Tibial artery (tissue), 4 donors: ENCODE results near the gene DCLRE1A.
"Not testable (repeated sequence)": the region's sequence is repeated elsewhere in the genome, so short reads cannot be mapped to it uniquely, and the experiment has no call there.

ENCODE experiments used
- DNase-seq, 2 donors: peaks; one replicate each; pipeline ENCODE4 v3.0.0-alpha.2; 2019
- H3K27ac ChIP-seq, 2 donors: fragments of 200-600 bp; sonication (generic) in 1 of 2; 1 replicate in 1 of 2; 2 replicates in 1 of 2; pipeline ENCODE4 v1.5.1; 2018 to 2019; ENCODE audit warnings: mild to moderate bottlenecking in 1 of 2
- H3K27me3 ChIP-seq, 2 donors: fragments of 200-600 bp; sonication (generic) in 1 of 2; one replicate each; pipeline versions ENCODE4 v1.5.1 to v1.6.0; 2016 to 2019
- H3K36me3 ChIP-seq, 3 donors: fragments of 200-600 bp; sonication (generic) in 2 of 3; one replicate each; pipeline ENCODE4 v1.5.1; 2016 to 2019; ENCODE audit warnings: mild to moderate bottlenecking in 2 of 3
- H3K4me1 ChIP-seq, 4 donors: fragments of 200-600 bp; sonication (generic) in 2 of 4; 1 replicate in 3 of 4; 2 replicates in 1 of 4; pipeline ENCODE4 v1.5.1; 2016 to 2019
- H3K4me3 ChIP-seq, 2 donors: fragments of 200-600 bp; sonication (generic) in 1 of 2; 1 replicate in 1 of 2; 2 replicates in 1 of 2; pipeline ENCODE4 v1.5.1; 2018 to 2019; ENCODE audit warnings: mild to moderate bottlenecking in 2 of 2
- H3K9me3 ChIP-seq, 3 donors: fragments of 200-600 bp; sonication (generic) in 1 of 3; one replicate each; pipeline ENCODE4 v1.5.1; 2016 to 2019
- CTCF ChIP-seq, 2 experiments: fragments of 200-600 bp in 1 of 2; fragments of 450-650 bp in 1 of 2; IDR thresholded peaks; one replicate each; pipeline ENCODE4 v1.5.1; 2017 to 2019; ENCODE audit warnings: antibody characterized with exemption in 2 of 2, mild to moderate bottlenecking in 1 of 2, moderate library complexity in 1 of 2
- intact Hi-C: fragments of 100-400 bp; cut with DNase I; formaldehyde crosslinking; loops from one replicate; pipeline ENCODE4 v1.15.0; 2023; ENCODE audit warnings: low total_unique reads

DCLRE1A gene

GRCh38 chr10:113823389-113823788, 30.5 kb downstream of the DCLRE1A start:
- Histone ChIP-seq H3K4me3 (no peak overlapping the region), H3K27me3 (peaks cover 0 to 3% of the 10 kb centered on the region in 2 donors), H3K27ac (no peak overlapping the region), H3K36me3 (no peaks in the 10 kb centered on the region), H3K9me3 (no peaks in the 10 kb centered on the region), H3K4me1 (no peaks in the 10 kb centered on the region)
- intact Hi-C loops = no loop called here
- DNase-seq = no peak
- TF ChIP-seq CTCF (IDR thresholded peaks at IDR 0.05) = no peak

GRCh38 chr10:113822174-113822573, 31.7 kb downstream of the DCLRE1A start:
- Histone ChIP-seq H3K27ac (no peak overlapping the region), H3K9me3 (no peaks in the 10 kb centered on the region), H3K4me1 (no peaks in the 10 kb centered on the region), H3K27me3 (peaks cover 0 to 1% of the 10 kb centered on the region in 2 donors), H3K4me3 (no peak overlapping the region), H3K36me3 (no peaks in the 10 kb centered on the region)
- intact Hi-C loops = no loop called here
- TF ChIP-seq CTCF (IDR thresholded peaks at IDR 0.05) = no peak
- no peak for DNase-seq

- intact Hi-C loops, H3K27me3 ChIP-seq, H3K27ac ChIP-seq, H3K4me1 ChIP-seq, H3K9me3 ChIP-seq, H3K36me3 ChIP-seq, H3K4me3 ChIP-seq, DNase-seq: not testable (repeated sequence)
Measured at GRCh38 chr10:113821306-113821705, 32.6 kb downstream of the DCLRE1A start.

GRCh38 chr10:113820507-113820906, 33.4 kb downstream of the DCLRE1A start:
- H3K4me1 ChIP-seq = peaks cover 0 to 10% (median 0%) of the 10 kb centered on the region in 4 donors
- H3K4me3 ChIP-seq = no peak overlapping the region
- intact Hi-C loops = no loop called here
- H3K9me3 ChIP-seq = no peaks in the 10 kb centered on the region
- DNase-seq = no peak
- H3K36me3 ChIP-seq = no peaks in the 10 kb centered on the region
- no peak overlapping the region for H3K27ac ChIP-seq
- no peaks in the 10 kb centered on the region for H3K27me3 ChIP-seq
- no peak for TF ChIP-seq CTCF (IDR thresholded peaks at IDR 0.05)

GRCh38 chr10:113819989-113820388, 33.9 kb downstream of the DCLRE1A start:
- no peak overlapping the region for H3K27ac ChIP-seq
- no peaks in the 10 kb centered on the region for H3K27me3 ChIP-seq
- peaks cover 0 to 10% (median 0%) of the 10 kb centered on the region in 4 donors for H3K4me1 ChIP-seq
- intact Hi-C loops = no loop called here
- H3K36me3 ChIP-seq = no peaks in the 10 kb centered on the region
- H3K9me3 ChIP-seq = no peaks in the 10 kb centered on the region
- no peak for TF ChIP-seq CTCF (IDR thresholded peaks at IDR 0.05)
- H3K4me3 ChIP-seq = no peak overlapping the region
- no peak for DNase-seq

GRCh38 chr10:113814700-113815099, 39.2 kb downstream of the DCLRE1A start:
- intact Hi-C loops, H3K4me3 ChIP-seq, H3K4me1 ChIP-seq, H3K36me3 ChIP-seq, H3K27ac ChIP-seq, H3K27me3 ChIP-seq, H3K9me3 ChIP-seq, DNase-seq: not testable (repeated sequence)

GRCh38 chr10:113808168-113808567, 45.7 kb downstream of the DCLRE1A start:
- TF ChIP-seq CTCF (IDR thresholded peaks at IDR 0.05) = no peak
- Histone ChIP-seq H3K36me3 (no peaks in the 10 kb centered on the region), H3K9me3 (no peaks in the 10 kb centered on the region), H3K27me3 (no peaks in the 10 kb centered on the region), H3K4me1 (no peaks in the 10 kb centered on the region), H3K27ac (no peak overlapping the region), H3K4me3 (no peak overlapping the region)
- DNase-seq = no peak
- intact Hi-C loops = loop anchor here (10.0 kb wide), 1 partner anchor 103 kb away; no protein-coding TSS in a partner anchor
